GM21528 (cell line): ENCODE measurements around the gene ST6GALNAC5.
A peak's percentile ranks its signal among the peaks of the same experiment; 100 is the strongest.
"Not testable (repeated sequence)": the region's sequence is repeated elsewhere in the genome, so short reads cannot be mapped to it uniquely, and the experiment has no call there.

ENCODE experiments used
- ATAC-seq: cut with Tn5 transposase; IDR thresholded peaks from one replicate; pipeline ENCODE4 v1.9.1; 2021; ENCODE audit warnings: mild to moderate bottlenecking, moderate library complexity; ENCODE audit not compliant: unreplicated experiment, low FRiP score

The ST6GALNAC5 gene

DNA sequence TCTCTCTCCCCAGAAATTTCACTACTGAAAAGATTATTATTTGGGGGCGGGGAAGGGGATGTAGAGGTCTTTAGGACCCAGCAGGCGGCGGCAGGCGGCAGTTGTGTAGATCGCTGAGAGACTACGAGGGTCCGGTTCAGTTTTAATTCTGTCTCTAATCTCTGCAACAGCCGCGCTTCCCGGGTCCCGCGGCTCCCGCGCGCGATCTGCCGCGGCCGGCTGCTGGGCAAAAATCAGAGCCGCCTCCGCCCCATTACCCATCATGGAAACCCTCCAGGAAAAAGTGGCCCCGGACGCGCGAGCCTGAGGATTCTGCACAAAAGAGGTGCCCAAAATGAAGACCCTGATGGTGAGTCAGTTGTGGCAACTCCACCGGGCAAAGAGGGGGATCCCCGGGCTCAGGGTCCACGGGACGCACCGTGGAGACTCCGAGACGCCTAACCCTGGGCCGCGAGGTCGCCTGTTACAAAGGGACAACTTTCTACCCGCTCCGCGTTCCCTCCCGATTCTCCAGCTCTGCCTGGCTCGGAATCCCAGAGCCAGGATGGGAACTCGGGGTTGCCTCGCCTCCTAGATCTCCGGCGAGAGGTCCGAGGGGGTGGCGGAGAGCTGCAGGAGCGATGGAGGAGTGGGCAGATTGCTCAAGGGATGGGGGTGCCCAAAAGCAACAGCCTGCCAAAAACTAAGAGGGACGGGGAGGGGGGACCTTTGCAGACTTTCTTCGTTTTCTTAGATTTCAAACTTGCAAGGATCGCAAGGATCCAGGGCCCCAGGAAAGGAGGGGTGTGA is at the start of gene ST6GALNAC5:
Gene ST6GALNAC5 (plus strand): TSS at position 139 of the 789 bp plus-strand sequence.
- ATAC-seq = no peak

DNA sequence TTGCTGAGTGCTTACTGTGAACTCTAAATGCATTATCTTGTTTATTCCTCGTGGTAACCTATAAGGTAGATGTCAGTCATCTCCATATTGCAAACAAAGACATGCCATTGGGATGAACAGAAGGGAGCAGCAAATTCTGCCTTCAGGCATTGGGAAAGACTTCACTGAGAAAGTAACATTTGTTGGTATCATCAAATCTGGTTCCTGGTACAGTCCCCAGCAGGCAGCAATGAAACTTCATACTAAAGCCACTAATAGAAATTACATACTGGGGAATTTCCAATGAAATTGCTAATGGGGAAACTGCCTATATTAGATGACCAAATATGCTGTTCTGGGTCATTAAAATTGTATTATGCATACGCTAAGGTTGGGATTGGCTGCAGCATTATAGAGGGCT is 47.3 kb upstream of the ST6GALNAC5 start:
- ATAC-seq = no peak

DNA sequence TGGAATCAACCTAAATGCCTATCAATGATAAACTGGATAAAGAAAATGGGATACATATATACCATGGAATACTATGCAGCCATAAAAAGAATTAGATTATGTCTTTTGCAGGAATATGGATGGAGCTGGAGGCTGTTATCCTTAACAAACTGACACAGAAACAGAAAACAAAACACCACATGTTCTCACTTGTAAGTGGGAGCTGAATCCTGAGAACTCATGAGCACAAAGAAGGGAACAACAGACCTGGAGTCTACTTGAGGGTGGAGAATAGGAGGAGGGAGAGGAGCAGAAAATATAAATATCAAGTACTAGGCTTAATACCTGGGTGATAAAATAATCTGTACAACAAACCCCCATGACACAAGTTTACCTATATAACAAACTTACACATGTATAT is 44.3 kb upstream of the ST6GALNAC5 start:
- not testable (repeated sequence) for ATAC-seq

DNA sequence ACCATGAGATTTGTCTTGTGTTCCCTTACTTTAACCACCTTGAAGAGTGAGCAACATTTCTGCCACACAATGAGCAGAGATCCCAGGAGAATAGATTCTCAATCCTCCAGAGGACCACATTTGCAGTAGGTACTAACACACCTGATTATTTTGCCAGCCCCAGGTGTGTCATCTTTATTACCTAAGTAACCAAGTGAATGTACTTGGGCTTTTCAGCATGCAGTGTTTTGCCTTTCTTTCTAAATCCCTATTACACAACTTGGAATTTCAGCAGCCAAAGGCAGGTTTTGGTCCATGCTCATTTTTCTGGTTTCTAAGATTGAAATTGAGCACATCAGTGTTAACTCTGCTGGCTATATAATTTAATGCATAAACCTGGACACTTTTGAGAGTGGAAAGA is 43.2 kb upstream of the ST6GALNAC5 start:
- no peak for ATAC-seq

DNA sequence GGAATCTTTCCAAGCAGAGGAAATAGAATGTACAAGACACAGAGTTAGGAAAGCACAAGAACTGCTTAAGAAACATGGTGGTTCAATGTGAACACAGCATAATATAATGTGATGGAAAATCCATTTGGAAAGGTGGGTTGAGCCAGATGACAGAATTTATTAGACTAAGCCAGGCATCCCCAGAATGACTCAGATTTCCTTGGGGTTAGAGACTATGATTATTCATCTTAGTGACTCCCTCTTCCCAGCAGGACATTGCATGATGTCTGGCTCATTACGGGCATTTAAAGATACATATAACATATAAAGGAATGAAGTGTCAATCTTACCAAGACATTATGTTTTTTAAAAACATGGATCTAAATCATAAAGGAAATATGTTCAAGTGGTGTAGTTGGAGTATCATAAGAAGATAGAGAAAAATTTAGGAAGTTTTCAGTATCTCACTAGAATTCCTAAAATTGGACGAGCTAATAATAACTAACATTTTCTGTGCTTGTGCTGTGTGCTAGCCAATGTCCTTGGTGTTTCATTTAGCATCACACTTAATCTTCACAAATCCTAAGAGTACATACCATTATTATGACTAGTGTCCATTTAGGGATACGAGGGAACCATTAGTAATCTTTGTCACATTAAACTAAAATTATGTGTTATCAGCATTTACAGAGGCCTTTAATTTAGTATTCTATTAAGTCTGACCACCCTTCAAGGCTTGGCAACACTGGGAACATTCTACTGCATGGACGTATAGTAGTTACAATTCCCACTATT is 41.0 kb upstream of the ST6GALNAC5 start:
- no peak for ATAC-seq

DNA sequence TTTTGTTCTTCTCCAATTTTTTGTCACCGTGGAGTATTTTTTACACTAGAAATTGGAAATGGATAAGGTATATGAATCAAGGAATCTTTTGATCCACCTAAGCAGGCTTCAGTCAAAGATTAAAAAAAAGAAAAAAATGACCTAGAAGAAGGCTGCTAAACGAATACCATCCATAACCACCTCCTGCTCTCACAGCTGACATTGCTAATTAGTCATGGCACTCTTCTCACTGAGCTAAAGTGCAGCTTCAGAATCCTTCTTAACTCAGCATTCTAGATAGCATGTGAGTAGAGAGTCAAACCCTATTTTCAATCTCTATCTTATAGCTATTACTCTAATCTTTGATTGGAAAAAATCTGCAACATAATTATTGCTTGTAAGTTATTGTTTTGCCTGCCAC is 40.2 kb upstream of the ST6GALNAC5 start:
- ATAC-seq = no peak

DNA sequence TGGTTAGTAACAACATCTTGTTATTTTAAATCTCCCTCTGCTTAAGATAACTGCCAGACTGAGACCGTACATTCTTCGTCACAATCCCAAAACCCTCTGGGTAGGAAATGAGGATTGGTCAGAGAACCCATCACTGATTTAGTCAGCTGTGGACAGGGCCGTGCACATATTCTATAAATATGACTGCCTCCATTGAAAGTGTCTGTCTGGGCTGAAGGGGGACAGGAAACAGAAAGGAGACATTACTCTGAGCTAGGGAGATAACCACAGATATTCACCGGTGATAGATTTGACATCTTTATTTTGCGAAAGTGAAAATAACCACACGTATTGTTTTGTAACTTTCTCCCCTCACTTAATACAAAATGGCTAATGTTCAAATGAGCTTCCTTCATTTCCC is 36.9 kb upstream of the ST6GALNAC5 start:
- peak; percentile 66 for ATAC-seq

DNA sequence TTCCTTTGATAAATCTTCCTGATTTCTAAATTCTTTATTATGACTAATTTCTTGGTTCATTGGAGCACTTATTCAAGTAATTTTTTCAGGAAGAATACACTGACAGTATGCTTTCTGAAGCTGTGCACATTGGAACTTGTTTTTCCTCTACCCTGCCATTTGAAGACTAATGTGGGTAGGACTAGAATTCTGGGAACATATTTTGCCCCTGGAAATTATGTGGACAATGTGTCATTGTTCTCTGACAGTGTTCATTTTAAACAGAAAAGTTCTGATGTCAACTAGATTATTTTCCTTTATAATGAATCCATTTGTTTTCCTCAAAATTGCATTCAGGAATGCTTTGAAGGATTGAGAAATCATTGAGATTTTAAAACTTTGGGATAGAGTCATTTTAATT is 34.8 kb upstream of the ST6GALNAC5 start:
- no peak for ATAC-seq

DNA sequence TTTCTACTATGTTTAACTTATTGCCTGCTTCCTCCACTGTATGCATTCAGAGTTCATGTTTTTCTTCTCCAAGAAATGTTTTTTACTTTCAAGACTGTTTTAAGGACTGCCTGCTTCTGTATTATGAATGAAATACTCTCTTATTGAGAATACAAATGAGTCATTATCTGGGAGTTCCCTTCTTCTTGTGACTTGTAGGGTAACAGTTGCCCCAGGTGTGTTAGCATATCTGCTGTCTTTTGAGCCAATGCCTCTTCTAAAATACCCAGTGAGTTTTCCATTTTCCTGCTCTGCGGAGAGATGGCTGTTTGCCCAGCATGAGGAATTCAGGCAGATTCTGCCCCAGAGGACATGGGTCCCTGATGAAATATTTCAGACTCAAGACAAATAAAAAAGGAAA is 34.1 kb upstream of the ST6GALNAC5 start:
- ATAC-seq = no peak

DNA sequence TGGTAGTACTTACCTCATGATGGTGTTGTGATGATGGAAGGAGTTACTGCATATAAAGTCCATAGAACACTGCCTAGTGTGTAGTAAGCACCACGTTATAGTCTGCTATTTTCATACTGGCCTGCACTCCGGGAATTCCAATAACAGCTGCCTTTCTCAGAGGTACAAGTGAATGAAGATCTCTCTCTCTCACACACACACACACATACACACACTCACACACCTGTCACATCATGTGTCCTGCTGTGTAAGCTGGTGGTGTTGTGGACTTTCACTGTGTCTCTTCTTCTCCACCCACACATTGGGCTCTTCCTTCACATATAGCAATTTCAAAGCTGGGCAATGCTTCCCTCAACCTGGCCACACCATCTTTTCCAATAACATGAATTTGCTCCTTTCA is 33.4 kb upstream of the ST6GALNAC5 start:
- ATAC-seq = no peak

DNA sequence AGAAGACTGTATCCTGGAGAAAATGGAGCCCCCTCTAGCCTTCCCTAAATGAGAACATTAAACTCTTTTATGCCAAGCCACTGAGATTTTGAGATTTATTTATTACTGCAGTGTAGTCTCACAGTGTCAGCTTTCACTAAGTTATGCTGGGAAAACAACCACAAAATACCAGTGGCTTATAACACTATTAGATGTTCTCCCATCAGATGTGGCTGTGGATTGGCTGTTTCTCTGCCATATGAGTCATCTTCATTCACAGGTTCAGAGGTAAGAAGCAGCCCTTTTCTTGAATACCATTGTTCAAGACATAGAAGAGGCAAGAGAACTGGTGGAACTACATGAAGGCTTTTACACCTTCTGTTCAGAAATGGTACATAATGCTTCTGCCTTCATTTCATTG is 32.1 kb upstream of the ST6GALNAC5 start:
- ATAC-seq = no peak

DNA sequence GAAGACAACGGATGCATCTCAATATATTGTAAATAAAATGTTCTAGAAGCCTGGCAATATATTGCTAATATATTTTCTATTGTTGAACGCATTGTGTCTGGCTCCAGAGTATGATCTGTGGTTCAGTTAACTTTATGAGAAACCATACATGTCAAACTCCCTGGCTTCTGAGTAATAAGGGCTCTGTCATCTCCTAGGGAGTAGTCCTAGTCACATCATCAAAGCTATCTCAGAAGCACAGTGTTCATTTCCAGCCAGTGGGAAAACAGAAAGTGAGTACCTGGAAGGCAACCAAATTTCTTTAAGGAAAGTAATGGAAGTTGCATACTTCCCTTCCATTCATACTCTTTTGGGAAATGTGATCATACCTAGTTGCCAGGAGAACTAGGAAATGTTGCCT is 27.0 kb upstream of the ST6GALNAC5 start:
- no peak for ATAC-seq

DNA sequence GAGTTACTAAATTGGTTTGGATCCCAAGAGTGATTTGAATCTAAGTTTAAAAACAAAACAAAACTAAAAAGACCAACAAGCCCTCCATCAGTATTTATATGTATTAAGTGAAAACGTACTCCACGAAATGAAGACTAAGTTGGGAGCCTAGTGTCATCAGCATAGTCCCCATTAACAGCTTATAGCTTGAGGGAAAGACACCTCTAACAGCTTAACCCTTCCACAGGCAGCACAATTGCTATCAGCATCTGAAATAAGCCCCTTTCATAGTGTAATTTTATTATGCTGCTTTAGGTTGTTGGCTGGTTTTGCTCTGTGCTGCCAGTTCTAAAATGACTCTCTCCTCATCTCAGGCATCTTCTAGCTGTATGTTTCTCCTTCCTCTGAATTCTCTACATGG is 25.8 kb upstream of the ST6GALNAC5 start:
- ATAC-seq = no peak

DNA sequence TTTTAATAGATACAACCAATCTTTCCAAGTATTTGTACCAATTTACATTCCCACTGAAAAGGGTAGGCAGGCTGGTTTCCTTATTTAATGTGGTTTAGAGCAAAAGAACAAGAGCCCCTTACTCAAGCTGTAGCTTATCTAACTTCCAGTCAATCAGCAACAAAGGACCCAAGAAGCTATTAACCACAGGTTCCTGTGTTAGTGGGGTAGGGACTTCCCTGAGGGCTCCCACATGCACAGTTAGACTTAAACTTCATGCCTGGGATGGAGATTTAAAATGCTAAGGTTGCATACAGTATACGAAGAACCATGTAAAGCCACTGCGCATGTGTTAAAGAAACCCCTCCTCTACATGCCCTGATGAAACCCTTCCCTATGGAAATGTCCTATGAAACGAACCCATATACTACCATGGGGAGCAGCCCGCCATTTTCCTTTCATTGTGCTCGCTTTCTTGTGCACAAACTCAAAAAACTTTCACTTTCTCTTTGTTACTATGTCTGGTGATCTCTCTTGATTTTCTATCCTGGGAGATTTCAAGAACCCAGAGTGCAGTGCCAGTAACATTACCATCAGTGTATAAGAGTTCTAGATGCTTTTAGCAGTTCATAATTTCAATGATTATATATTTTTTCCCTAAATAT is 23.3 kb upstream of the ST6GALNAC5 start:
- no peak for ATAC-seq

DNA sequence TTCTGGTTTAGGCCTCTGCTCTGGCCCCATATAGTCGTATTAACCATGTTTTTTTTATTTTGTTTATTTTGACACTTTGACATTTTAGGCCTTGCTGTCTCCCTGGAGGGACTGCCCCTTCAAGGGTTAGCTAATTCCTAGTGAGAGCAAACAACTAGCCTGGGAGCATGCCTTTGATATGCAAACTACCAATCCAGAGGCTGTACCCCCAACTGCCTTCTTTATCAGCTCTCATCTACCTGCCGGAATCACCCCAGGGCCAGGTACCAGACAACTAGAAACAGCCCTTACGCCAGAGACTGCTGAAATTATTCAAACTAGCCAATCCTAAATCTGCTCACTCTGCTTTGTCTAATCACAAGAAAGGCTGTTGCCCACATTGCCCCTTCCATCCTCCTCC is 13.0 kb upstream of the ST6GALNAC5 start:
- no peak for ATAC-seq

DNA sequence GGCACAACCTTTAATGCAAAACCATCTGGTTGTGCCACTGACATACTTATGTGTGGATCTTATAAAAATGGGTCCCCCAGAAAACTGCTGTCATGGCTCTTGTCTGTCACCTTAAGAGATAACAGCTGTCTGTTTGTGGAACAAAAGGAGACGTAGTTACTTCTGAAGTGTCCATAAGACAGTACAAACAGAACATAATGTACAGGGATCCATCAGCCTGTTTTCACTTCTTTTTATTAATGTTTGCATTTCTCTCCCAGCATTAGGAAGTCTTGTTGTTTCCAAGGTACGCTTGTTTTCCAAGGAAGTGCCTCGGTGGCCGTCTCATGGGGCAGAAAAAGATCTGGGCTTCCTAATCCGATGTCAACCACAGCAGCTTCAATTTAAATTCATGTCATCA is 11.2 kb upstream of the ST6GALNAC5 start:
- no peak for ATAC-seq

DNA sequence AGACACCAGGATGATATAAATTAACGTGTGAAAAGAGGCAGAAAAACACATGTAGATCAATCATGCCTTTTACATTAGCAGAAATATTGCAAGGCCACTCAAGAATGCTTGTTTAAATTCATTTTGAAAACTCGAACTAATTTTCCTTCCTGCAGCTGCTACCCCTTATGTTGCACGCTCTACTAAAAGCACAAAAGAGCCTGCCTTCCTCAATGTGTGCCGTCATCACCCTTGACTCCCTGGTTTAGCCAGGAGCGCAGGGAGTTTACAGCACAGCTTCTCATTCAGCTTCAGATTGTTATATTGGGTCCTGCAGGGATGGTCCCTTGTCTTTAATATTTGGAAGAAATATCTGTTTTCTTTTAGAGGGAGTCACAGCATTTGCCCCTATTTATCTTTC is 10.1 kb upstream of the ST6GALNAC5 start:
- ATAC-seq = no peak

DNA sequence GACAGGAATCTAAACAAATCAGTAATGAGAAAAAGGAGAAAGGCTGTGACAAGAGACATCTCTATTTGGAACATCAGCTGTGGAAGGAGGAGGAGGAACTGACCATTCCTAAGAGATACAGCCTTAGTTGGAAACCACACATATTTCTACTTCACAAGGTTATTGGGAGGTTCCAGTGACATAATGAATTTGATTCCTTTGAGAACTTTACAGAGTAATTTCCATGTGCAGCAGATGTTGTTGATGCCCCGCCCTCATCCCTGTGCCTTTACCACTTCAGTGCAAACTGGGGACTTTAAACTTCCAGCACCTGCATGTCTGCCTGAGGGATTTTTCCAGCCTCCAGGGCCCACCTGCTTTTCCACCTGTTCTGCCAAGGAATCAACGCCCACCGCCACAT is 9.3 kb upstream of the ST6GALNAC5 start:
- ATAC-seq = no peak

DNA sequence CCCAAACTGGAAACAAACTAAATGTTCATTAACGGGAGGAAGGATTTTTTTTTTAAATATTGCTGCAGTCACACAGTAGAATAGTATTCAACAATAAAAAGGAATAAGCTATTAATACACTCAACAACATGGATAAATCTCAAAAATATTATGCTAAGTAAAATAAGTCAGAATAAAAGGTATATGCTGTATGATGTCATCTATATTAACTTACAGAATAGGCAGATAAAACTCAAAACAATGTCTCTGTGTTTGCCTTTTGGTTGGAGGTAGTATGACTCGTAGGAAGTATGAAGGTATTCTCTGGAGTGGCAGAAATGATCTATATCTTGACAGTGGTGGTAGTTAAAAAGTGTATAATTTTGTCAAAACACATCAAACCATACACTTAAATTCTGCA is 6.1 kb upstream of the ST6GALNAC5 start:
- ATAC-seq = no peak

DNA sequence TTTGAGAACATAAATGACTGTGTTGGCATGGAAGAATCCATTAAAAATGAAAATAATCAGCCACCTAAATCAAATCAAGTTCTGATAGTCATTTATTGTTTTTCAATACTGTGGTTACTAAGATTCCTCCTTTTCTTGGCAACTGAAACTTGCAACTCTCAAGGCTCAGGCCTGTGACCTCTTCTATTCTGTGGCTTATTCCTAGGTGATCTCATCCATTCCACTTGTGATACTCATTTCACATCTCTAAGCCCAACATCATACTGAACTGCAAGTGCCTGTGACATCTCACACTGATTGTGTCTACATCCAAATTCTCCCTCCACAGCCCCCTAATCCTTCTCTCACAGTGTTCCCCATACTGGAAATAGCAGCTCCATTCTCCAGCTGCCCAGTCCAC is 4.8 kb upstream of the ST6GALNAC5 start:
- ATAC-seq = no peak

DNA sequence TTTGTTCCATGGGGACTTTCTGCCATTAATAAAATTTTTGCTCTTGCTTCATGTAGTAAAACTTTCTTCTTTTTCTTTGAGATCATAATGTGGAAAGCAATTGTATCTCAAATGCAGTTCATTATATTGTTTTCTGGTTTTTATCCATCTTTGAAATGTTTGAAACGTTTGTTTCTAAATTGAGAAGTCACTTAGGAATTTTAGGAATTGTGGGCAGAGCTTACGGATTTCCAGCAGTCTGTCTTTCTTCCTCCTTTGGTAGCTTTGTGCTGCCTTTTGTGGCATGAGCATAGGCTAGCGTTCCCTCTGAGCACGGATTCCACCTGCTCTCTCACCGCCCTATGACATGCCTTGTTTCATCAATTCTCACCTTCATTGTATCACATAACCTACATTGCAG is 2.9 kb upstream of the ST6GALNAC5 start:
- no peak for ATAC-seq
